HG02884 (cell line): ENCODE results near the gene OARD1.
A peak's percentile ranks its signal among the peaks of the same experiment; 100 is the strongest.
"Not testable (repeated sequence)": the region's sequence is repeated elsewhere in the genome, so short reads cannot be mapped to it uniquely, and the experiment has no call there.

ENCODE experiments used
- ATAC-seq: cut with Tn5 transposase; IDR thresholded peaks from one replicate; pipeline ENCODE4 v1.9.1; 2021; ENCODE audit warnings: mild to moderate bottlenecking, moderate library complexity; ENCODE audit not compliant: unreplicated experiment

The OARD1 gene, protein sequence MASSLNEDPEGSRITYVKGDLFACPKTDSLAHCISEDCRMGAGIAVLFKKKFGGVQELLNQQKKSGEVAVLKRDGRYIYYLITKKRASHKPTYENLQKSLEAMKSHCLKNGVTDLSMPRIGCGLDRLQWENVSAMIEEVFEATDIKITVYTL

DNA sequence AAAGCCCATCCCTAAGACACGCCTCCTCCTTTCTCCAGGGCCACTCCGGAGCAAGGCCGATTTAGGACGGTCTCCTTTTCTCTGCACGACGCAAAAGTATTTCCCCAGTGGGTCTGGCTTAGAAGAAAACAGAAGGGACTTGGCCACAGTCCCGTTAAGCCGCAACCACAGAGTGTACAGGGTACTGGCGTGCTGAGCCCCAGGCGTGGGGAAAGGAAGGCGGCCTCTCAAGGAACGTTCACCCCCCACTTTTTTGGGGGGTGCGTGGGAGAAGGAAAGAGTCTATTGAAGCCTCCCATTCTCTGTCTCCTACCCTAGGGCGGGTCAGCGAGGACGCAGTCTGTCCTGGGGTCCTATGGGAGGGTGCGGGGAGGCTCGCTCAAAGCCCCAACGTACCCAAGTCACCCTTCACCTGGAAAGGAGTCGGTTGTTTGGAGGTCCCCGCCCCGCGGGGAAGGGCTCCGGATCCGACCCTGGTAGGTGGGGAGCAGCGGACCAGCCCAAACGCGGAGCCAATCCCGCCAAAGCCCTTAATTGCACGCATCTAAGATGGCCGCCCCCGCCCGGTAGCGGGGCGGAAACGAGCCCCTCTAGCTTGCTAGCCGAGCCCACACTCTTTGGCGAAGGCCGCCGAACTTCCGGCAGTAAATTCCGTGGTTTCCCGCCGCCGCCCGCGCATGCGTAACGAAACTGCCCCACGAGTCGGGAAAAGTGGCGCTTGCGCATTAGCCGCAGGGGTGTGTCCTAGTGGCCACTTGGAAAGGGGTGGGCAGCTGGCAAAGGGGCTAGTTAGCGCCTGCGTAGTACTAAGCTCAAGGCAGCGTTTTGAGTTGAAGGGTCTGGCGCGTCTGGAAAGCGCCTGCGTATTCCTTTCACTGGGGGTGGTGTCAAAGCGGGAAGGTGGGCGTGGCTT is at the start of gene OARD1:
Gene OARD1 (minus strand): TSS at position 434 of the 913 bp plus-strand sequence. CDS start 722 bp downstream, outside the sequence.
- ATAC-seq = peak; percentile 67

DNA sequence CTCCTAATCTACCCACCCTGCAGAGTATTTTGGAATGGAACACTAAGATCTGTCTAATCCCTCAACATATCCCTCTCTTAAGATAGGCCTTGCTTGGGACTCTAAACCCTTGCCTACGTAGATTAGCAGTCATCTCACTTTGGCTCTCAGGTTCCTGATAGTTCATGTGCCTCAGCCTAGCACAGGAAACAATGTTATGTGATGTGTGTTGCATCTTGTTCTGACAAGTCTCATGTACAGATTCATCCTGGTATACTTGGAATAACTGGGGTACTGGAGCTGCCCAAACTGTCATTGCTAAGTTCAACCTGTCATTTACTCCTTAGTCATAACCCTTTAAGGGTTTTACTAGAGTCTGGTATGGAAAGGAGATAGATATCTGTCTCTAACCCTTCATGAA is 47.9 kb upstream of the OARD1 start:
- no peak for ATAC-seq

DNA sequence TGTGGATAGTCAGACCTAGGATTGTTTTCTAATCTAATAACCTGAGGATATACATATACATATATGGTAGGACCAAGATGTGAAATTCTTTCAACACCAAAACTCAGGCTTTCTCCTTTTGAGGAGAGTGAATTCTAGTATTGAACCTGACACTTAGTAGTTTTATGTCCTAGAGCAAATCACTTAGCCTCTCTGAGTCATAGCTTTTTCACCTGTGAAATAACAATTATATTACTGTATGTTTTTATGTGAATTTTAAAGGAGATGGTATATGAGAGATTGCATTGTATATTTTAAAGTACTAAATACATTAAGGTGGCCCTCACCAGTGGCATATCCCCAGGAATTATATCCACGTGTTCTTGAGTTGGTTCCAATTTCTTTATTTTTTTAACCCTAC is 47.4 kb upstream of the OARD1 start:
- no peak for ATAC-seq

DNA sequence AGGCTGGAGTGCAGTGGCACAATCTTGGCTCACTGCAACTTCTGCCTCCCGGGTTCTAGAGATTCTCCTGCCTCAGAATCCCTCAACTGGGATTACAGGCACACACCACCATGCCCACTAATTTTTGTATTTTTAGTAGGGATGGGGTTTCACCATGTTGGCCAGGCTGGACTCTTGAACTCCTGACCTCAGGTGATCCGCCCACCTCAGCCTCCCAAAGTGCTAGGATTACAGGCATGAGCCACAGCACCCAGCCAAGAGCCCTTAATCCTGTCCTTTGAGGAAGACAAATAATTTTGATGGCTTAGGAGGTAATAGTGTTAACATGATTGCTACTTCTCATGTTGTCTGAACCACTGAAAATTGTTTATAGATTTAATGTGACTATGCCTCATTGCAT is 42.9 kb upstream of the OARD1 start:
- ATAC-seq = not testable (repeated sequence)

DNA sequence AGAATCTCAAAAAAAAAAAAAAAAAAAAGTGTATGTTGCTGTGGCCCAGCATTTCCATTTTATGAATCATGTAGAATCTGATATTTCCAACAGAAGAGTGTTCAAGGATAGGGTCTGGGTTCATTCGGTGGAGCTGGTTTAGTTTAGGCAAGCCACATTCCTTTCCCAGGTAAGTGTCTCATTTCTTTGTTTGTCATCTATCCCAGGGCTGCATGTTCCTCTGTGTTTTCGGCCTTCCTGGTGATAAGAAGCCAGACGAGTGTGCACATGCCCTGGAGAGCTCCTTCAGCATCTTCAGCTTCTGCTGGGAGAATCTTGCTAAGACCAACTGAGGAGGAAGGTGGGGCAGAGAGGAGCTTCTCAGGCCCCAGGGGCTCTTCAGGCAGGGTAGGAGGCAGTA is 38.9 kb upstream of the OARD1 start:
- ATAC-seq = no peak

DNA sequence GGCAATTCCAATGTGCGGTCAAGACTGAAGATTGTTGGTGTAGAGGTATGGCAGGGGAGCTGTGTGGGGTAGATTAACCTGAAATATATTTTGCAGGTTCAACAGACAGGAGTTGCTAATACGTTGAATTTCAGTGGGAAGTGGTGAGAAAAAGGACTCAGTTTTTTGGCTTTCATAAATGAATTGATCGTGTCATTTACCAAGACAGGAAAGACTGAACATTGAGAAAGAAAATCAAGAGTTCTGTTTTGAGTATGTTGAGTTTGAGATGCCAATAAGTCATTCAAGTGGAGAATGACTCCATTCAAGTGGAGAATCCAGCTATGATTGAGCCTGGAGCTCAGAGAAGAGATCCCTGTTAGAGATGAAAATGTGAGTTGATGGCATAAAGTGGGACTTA is 31.7 kb upstream of the OARD1 start:
- no peak for ATAC-seq

DNA sequence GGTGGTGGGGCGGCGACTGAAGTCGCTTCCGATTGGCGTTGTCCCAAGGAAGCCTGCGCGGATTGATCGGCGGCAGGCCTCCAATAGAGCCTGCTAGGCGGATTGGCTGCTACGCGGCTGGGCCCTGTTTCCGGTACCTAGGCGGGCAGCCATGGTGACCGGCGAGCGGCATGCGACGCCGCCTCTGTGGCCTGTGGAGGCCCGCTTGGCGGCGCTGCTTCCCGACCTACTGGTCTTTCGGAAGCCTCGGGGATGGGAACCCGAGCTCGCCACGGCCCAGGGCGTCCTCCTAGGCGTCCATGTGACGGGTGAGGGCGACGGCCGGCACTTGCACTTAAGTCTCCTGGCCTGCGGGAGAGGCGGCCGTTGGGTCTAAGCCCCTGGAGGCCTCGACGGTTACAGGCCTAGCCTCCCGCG is 28.7 kb upstream of the OARD1 start:
- no peak for ATAC-seq

DNA sequence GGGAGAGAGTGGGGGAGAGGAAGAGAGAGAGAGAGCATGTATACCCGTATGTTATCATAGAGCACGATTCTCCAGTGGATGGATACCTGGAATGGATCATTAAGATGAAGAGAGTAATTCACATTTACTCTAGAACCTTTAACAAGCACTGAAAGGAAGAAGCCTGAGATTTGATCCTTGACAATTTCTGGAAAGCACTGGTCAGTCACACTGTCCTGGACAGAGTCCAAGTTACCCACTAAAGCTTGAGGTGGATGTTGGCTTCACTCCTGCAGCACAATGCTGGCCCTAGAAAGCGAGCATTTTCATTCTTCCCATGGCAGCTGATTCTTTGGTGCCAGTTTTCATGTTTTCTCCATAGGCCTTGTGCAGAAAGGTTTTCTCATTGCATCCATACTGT is 26.2 kb upstream of the OARD1 start:
- ATAC-seq = no peak

DNA sequence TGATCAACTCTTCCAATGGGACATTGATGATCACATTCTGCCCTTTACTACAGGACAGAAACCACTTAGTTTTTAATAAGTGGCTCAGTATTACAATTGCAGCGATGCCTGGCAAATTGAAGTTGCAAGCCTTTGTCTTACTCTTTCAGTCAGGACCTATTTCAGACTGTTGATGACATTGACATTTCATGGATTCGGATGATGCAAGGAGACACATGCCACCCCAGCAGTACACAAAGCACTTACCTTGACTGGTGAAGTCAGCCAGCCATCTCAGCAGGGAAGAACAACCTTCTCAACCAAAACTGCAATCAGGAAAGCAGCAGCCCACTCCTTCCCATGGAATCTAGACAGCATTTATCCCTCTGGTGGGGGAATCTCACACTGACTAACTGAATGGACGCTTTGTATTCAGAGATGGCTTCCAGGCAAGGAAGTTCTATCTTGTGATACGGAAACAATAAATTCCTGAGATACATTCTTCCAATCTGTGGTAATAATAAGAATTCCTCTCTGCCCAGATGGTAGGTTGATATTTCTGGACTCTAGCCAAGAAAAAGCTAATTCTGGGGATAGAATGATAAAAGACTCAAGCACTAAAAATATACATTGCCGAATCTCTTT is 25.4 kb upstream of the OARD1 start:
- ATAC-seq = no peak

DNA sequence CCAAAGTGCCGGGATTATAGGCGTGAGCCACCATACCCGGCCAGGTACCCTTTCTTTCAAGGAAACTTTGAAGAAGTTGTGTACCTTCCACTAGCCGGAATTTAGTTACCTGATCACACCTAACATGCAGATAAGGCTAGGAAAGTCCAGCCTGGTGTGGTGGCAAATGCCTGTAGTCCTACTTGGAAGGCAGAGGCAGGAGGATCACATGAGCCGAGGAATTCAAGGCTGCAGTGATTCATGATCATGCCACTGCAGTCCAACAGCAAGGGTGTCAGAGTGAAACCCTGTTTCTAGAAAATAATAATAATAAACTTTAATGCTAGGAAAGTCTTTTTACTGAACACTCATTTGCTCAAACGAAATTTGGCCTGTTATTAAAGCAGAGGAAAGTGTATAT is 21.6 kb upstream of the OARD1 start:
- ATAC-seq = no peak

DNA sequence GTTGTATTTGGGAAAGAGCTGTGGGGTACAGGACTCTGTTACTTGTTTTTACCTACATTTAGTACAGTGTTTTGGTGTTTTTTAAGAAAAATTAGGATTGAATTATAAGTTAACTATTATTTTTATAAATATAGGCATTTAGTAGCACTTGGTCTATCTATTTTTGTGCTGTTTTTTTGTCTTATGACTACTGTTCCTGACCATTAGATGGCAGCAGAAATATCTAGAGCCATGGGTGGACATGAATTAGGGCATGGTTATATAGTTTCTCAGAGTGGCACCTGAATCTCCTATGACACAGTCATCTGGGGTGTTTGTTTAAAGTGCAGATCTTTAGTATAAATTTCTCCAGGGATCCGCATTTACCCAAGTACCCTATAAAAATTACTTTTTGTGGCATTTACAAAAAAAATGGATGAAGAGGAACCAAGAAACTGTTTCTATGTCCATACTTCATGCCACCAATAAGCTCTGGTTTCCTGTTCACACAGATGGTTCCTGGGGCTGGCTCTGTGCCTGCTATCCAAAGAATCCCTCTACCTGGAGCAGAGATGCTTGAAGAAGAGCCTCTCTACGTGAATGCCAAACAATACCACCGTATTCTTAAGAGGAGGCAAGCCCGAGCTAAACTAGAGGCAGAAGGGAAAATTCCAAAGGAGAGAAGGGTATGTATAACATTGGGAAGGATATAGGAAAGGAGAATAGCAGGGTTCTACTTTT is 20.4 kb upstream of the OARD1 start:
- ATAC-seq = no peak

DNA sequence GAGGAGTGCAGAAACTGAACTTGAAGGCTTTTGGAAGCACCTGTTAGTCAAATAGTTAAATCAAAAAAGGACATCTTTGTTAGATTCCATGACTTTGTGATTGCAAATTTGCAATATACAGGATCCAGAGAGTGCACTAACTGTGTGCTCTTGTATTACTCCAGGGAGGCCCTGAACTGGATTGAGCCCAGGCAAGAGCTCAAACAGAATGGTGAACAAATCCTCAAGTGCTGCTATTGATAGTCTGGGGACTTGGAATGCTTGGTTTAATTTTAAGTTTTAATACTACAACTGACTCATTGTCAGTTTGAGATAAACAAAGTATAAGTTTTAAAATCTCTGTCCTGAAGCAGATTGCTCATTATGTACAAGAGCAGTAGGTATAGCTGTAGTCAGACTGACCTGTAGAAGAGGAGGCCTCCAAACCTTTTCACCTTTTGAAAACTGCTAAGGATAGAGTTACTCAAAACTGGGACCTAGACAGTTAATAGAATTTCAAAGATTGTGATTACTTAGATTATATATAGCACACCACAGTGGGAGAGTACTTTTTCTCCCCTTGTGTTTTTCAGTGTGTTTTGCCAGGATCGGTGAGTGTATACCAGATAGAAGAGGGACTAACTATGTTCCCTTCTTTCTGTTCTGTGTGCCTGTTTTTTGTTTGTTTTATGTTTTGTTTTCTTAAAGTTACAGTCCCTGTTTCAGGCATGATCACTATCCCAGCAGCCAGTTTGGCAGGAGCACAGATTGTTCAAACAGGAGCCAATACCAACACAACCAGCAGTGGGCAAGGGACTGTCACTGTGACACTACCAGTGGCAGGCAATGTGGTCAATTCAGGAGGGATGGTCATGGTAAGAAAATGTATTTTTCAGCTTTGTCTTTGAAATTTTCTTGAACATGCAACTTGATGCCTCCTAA is 18.9 kb upstream of the OARD1 start:
- ATAC-seq = no peak

DNA sequence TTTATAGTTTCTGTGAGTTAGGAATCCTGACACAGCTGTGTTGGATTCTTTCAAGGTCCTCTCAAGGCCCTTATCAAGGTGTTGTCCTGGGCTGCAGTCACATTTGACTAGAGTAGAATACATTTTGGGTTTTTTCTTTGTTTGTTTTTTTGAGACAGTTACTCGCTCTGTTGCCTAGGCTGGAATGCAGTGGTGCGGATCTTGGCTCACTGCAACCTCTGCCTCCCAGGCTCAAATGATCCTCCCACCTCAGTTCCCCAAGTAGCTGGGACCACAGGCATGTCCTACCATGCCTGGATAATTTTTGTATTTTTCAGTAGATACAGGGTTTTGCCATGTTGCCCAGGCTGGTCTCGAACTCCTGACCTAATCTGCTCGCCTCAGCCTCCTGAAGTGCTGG is 16.3 kb upstream of the OARD1 start:
- ATAC-seq = no peak

DNA sequence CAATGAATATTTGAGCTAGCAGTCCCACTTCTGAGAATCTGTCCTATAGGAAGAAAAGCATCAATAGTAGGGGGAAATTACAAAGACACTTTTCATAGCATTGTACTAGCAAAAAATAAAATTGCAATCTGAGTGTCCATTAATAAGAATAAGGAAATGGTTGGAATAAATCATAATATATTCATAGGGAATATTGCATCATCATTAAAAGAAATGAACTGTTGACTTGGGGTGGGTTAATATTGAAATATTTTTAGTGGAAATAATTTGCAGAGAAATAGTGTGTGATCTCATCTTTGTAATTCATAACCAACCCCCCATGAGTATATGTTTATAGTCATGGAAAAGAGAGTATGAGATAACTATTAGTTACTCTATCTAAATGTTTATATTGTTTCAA is 13.0 kb upstream of the OARD1 start:
- no peak for ATAC-seq

DNA sequence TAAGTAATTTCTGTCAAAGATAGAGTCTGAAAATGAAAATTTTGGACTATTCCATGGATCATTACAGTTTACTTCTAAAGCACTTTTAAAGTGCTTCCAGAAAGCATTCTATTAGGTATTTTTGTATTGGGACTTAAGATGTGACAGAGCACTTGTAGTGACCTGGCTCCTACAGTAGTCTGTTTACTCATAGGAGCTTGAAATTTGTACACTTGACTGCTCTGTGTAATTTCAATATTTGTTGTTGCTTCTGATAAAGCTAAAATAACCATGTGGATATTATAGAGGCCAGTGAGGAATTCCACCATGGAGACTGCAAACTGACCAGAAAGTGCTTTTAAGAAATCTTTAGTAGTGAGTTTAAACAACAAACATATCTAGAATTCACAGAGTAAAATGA is 10.9 kb upstream of the OARD1 start:
- no peak for ATAC-seq

DNA sequence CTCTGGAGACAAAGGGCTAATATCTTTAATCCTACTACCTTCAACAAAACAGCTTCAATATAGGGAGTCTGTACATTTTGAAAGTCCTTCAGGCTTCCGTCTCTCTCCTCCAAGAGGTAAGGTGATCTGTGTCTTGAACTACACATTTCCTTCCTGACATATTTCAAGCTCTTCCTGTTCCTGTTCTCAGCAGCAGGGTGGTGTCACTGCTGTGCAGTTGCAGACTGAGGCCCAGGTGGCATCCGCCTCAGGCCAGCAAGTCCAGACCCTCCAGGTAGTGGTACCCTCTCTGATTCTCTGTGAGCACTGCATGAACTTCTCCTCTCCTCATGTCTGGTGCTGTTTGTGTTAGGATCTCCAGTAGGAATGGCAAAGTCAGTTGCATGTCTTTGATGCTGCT is 8.5 kb upstream of the OARD1 start:
- ATAC-seq = no peak

DNA sequence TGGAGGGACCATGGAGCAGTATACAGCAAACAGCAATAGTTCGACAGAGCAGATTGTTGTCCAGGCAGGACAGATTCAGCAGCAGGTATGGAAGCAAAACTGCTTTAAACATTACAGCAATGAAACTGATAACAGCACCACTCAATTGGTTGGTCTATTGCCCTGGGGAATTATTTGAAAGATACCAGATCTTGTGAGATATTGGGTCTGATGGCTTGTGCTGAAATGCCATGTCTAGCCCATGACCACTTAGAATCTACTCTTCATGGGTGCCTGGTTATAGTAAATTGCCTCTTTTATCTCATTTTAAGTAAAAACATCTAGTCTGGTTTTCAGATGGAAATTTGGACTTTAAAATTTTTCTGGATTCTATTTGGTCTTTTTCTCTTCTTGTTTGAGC is 6.9 kb upstream of the OARD1 start:
- ATAC-seq = no peak

DNA sequence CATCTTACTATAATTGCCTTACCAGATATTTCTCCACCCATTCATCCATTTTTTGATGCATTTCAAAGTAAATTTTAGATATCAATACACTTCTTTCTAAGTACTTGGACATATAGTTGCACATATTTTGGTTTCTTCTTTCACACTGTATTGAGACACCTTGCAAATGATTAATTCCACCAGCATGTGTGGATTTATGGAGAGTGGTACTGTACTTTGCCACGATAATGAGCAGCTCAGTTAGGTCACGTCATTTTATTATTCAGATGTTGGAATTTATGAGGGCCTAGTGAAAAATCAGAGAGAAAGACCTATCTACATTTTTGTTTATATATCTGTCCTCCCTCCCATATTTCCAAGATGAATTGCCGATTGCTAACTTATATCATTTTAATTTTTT is 5.9 kb upstream of the OARD1 start:
- no peak for ATAC-seq

DNA sequence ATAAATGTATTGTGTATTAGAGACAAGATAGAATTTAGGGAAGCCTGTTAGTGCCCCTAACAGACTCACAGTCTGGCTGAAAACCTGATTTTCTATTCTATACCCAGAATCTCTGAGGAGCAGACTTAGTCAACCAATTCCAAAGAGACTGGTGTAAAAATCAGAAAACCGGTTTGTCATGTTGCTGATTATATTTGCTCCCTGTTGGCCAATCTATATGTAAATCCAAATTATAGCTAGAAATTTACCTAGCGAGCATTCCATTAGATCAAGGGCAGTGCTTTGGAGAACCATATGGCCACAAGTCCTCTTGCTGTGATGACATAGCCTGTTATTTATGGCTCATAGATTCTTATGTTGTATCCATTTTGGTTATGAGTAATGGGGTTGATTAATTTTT is 5.4 kb upstream of the OARD1 start:
- ATAC-seq = no peak
